SK-N-MC (cell line): ENCODE results near the gene EIF6.

ENCODE experiments used
- DNase-seq: peaks from one replicate; pipeline ENCODE4 v3.0.0-alpha.2; 2011; ENCODE audit warnings: low read depth, low spot score
- H3K27ac ChIP-seq: fragments of 200-600 bp; sonication (generic); 2 replicates; pipeline ENCODE4 v1.5.1; 2016; ENCODE audit warnings: mixed run types
- H3K36me3 ChIP-seq: fragments of 200-600 bp; sonication (generic); 2 replicates; pipeline ENCODE4 v1.6.1; 2017; ENCODE audit warnings: antibody characterized with exemption, low read length, mixed read lengths; ENCODE audit not compliant: insufficient read depth
- H3K4me3 ChIP-seq: fragments of 200-600 bp; sonication (generic); 2 replicates; pipeline ENCODE4 v1.5.1; 2016
- H3K9ac ChIP-seq: fragments of 200-600 bp; sonication (generic); 2 replicates; pipeline ENCODE4 v1.8.0; 2017; ENCODE audit warnings: mixed run types, mixed read lengths; ENCODE audit not compliant: insufficient read length
- H3K9me3 ChIP-seq: fragments of 200-600 bp; sonication (generic); 2 replicates; pipeline ENCODE4 v1.6.1; 2017; ENCODE audit warnings: low read depth, mild to moderate bottlenecking, antibody characterized with exemption, low read length, moderate library complexity, mixed read lengths
- EZH2 ChIP-seq: fragments of 200-600 bp; sonication (generic); IDR thresholded peaks from one replicate; pipeline ENCODE4 v1.6.1; 2017; ENCODE audit warnings: antibody characterized with exemption
- FOXP2 ChIP-seq: optimal IDR thresholded peaks from 2 replicates; pipeline ENCODE3; 2011; ENCODE audit warnings: mild to moderate bottlenecking, moderate library complexity; ENCODE audit not compliant: insufficient read depth; ENCODE audit errors: extremely low read length, control extremely low read depth
- POLR2AphosphoS5 ChIP-seq: IDR thresholded peaks from 2 replicates; pipeline ENCODE4 v1.6.1; 2012; ENCODE audit warnings: mild to moderate bottlenecking, low read depth, low read length, borderline replicate concordance

EIF6 gene

DNA sequence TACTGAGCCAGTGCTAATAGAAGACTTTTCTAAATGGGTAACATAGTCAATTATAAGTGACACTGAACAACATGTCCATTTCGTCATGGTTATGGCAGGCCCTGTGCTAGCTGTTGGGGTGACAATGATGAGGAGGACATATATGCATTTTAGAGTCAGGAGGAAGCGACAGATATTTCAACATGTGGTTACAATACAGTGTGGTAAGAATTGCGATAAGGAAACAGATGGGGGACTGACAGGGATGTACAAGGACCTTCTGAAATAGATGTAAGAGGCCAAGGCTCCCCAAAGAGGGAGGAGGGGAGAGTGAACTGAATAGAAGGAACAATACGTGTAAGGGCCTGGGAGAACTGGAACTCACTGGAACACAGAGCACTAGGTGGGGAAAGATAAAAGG, 46.4 kb downstream of the EIF6 start:
- Histone ChIP-seq H3K4me3 (no peak overlapping the region), H3K9ac (no peak overlapping the region), H3K36me3 (no peaks in the 10 kb centered on the region), H3K9me3 (no peaks in the 10 kb centered on the region), H3K27ac (no peak overlapping the region)
- no peak for TF ChIP-seq POLR2AphosphoS5
- no peak for TF ChIP-seq FOXP2
- no peak for TF ChIP-seq EZH2
- no peak for DNase-seq

DNA sequence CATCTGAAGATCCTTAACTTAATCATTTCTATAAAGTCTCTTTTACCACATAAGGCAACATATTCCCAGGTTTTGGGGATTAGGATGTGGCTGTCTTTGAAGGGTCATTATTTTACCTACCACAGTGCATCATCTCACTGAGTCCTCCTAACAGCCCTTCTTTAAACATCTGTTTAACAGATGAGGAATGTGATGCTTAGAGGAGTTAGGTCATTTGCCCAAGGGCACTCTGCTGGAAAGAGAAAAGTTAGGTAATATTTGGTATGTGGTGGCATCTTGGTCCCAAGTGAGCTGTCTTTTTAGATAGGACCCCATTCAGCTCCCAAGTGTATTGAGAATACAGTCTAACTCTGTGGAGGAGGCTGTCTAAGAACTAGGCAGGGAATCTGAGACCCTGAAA, 47.1 kb downstream of the EIF6 start:
- TF ChIP-seq EZH2 (no peak), FOXP2 (no peak), POLR2AphosphoS5 (no peak)
- no peaks in the 10 kb centered on the region for H3K36me3 ChIP-seq
- H3K4me3 ChIP-seq, result no peak overlapping the region
- H3K9ac ChIP-seq, result no peak overlapping the region
- no peak overlapping the region for H3K27ac ChIP-seq
- H3K9me3 ChIP-seq, result no peaks in the 10 kb centered on the region
- DNase-seq, result no peak

DNA sequence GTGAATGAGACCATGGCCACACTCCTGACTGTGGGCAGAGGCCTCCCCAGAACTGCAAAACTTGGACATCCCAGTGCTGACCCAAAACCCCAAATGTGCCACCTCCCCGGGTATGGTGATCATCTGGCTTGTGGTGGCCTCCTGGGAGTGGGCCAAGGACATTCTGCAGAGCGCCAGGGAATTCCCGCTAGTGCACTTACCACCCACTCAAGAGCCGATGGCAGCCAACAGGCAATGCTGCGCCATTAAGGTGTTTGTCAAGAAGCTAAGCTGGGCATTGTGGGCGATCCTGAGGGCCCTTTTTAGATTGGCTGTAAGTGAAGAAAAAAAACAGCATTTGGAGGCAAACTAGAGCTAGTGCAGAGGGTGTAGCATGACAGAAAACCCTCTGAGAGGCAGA, 48.7 kb downstream of the EIF6 start:
- TF ChIP-seq POLR2AphosphoS5, result no peak
- H3K36me3 ChIP-seq, result no peaks in the 10 kb centered on the region
- H3K9me3 ChIP-seq, result no peaks in the 10 kb centered on the region
- H3K4me3 ChIP-seq, result no peak overlapping the region
- no peak overlapping the region for H3K27ac ChIP-seq
- no peak overlapping the region for H3K9ac ChIP-seq
- no peak for DNase-seq

DNA sequence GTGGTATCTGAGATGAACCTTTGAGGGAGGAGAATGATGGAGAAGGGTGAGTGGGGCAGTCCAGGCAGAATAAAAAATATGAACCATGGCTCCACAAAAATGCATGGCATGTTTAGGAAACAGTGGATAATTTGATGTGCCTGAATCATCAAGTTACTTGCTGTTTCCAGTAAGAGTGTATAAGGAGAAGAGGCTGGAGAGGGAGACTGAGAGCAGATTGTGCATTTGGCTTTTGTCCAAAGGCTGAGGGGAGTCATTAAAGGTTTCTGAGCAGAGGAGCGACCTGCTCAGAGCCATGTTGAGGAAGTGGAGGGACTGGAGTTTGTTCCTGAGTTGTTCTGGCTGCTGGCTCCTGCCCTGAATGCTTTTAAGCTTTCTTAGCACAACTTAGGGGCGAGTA, 52.0 kb downstream of the EIF6 start:
- TF ChIP-seq EZH2 (no peak), POLR2AphosphoS5 (no peak), FOXP2 (no peak)
- H3K4me3 ChIP-seq, result no peak overlapping the region
- DNase-seq, result no peak
- no peaks in the 10 kb centered on the region for H3K9me3 ChIP-seq
- H3K9ac ChIP-seq, result no peak overlapping the region
- H3K27ac ChIP-seq, result no peak overlapping the region
- no peaks in the 10 kb centered on the region for H3K36me3 ChIP-seq
